WTC11 (cell line): ENCODE results near the gene OR11H6. TPM values are rescaled to one million over a fixed set of nuclear protein-coding genes. Genes with fewer than 3 reads are reported as not detected.

Experiments
- ATAC-seq: fragments of 200-7000 bp; cut with Tn5 transposase; 2 replicates; pipeline ENCODE4 v1.10.0; 2021; ENCODE audit warnings: mild to moderate bottlenecking, moderate library complexity
- CTCF ChIA-PET: fragments of 300-600 bp; sonication (Branson Sonifier 250); formaldehyde crosslinking; loops from one replicate; lab custom pipeline; 2021; ENCODE audit warnings: antibody characterized with exemption; lab: Charles Lee
- POLR2A ChIA-PET: fragments of 350-600 bp; sonication (Branson Sonifier 250); formaldehyde crosslinking; loops from one replicate; lab custom pipeline; 2021; ENCODE audit warnings: antibody characterized with exemption; lab: Charles Lee
- DNase-seq: peaks from one replicate; pipeline ENCODE4 v3.0.0; 2021; ENCODE audit warnings: low spot score
- H3K27ac Mint-ChIP-seq: 2 replicates; pipeline ENCODE4 v1.8.0; 2021; ENCODE audit warnings: mixed read lengths
- H3K27me3 Mint-ChIP-seq: 2 replicates; pipeline ENCODE4 v1.8.0; 2021; ENCODE audit warnings: low read depth, mild to moderate bottlenecking, moderate library complexity, mixed read lengths
- H3K36me3 Mint-ChIP-seq: 2 replicates; pipeline ENCODE4 v1.8.0; 2021; ENCODE audit warnings: mixed read lengths
- H3K4me1 Mint-ChIP-seq: 2 replicates; pipeline ENCODE4 v1.8.0; 2022; ENCODE audit warnings: mixed read lengths
- H3K4me3 Mint-ChIP-seq: 2 replicates; pipeline ENCODE4 v1.8.0; 2021; ENCODE audit warnings: mild to moderate bottlenecking, moderate library complexity, mixed read lengths
- H3K9me3 Mint-ChIP-seq: 2 replicates; pipeline ENCODE4 v1.8.0; 2021; ENCODE audit warnings: mixed read lengths
- AFF4 ChIP-seq: sonication (generic); formaldehyde crosslinking; IDR thresholded peaks from 2 replicates; pipeline ENCODE4 v1.8.1; 2023; ENCODE audit warnings: mild to moderate bottlenecking, missing genetic modification reagents, borderline replicate concordance
- ATF6 ChIP-seq: sonication (generic); formaldehyde crosslinking; IDR thresholded peaks from 2 replicates; pipeline ENCODE4 v1.8.1; 2023; ENCODE audit warnings: mild to moderate bottlenecking, missing genetic modification reagents
- CREB1 ChIP-seq: sonication (generic); formaldehyde crosslinking; IDR thresholded peaks from 2 replicates; pipeline ENCODE4 v1.8.0; 2023; ENCODE audit warnings: mild to moderate bottlenecking, missing genetic modification reagents
- CREM ChIP-seq: sonication (generic); formaldehyde crosslinking; IDR thresholded peaks from 2 replicates; pipeline ENCODE4 v1.8.1; 2022; ENCODE audit warnings: mild to moderate bottlenecking, missing genetic modification reagents, moderate library complexity
- CTCF ChIP-seq: fragments of 200-600 bp; IDR thresholded peaks from 2 replicates; pipeline ENCODE4 v1.8.0; 2022; ENCODE audit warnings: antibody characterized with exemption
- E2F5 ChIP-seq: sonication (generic); formaldehyde crosslinking; IDR thresholded peaks from 2 replicates; pipeline ENCODE4 v1.8.1; 2022; ENCODE audit warnings: mild to moderate bottlenecking, moderate library complexity, missing genetic modification reagents
- ERG ChIP-seq: fragments of 250-450 bp; sonication (Bioruptor Pico); IDR thresholded peaks from 2 replicates; pipeline ENCODE4 v1.8.0; 2021; ENCODE audit warnings: mild to moderate bottlenecking
- ETV6 ChIP-seq: sonication (generic); formaldehyde crosslinking; IDR thresholded peaks from 2 replicates; pipeline ENCODE4 v1.8.1; 2022; ENCODE audit warnings: mild to moderate bottlenecking, missing genetic modification reagents
- FOXK1 ChIP-seq: sonication (generic); formaldehyde crosslinking; IDR thresholded peaks from 2 replicates; pipeline ENCODE4 v1.8.0; 2022; ENCODE audit warnings: mild to moderate bottlenecking, moderate library complexity, missing genetic modification reagents
- GRHL2 ChIP-seq: fragments of 250-450 bp; sonication (Bioruptor Pico); IDR thresholded peaks from 2 replicates; pipeline ENCODE4 v1.8.0; 2022; ENCODE audit warnings: mild to moderate bottlenecking, moderate library complexity; ENCODE audit not compliant: insufficient replicate concordance, severe bottlenecking
- IRF2 ChIP-seq: sonication (generic); formaldehyde crosslinking; IDR thresholded peaks from 2 replicates; pipeline ENCODE4 v1.8.0; 2022; ENCODE audit warnings: low read depth, missing genetic modification reagents, borderline replicate concordance
- KAT7 ChIP-seq: sonication (generic); formaldehyde crosslinking; IDR thresholded peaks from 2 replicates; pipeline ENCODE4 v1.8.1; 2023; ENCODE audit warnings: missing genetic modification reagents, mild to moderate bottlenecking, borderline replicate concordance
- NFATC4 ChIP-seq: fragments of 250-450 bp; sonication (Bioruptor Pico); IDR thresholded peaks from 2 replicates; pipeline ENCODE4 v1.9.0; 2021; ENCODE audit warnings: mild to moderate bottlenecking
- NR1H2 ChIP-seq: sonication (generic); formaldehyde crosslinking; IDR thresholded peaks from 2 replicates; pipeline ENCODE4 v1.9.0; 2021; ENCODE audit warnings: mild to moderate bottlenecking, moderate library complexity, missing genetic modification reagents
- OVOL2 ChIP-seq: fragments of 250-450 bp; sonication (Bioruptor Pico); IDR thresholded peaks from 2 replicates; pipeline ENCODE4 v1.9.0; 2021; ENCODE audit warnings: mild to moderate bottlenecking, borderline replicate concordance
- SP1 ChIP-seq: sonication (generic); formaldehyde crosslinking; conservative IDR thresholded peaks from 2 replicates; pipeline ENCODE4 v1.8.1; 2022; ENCODE audit warnings: missing genetic modification reagents
- ZBTB43 ChIP-seq: sonication (generic); formaldehyde crosslinking; IDR thresholded peaks from 2 replicates; pipeline ENCODE4 v1.8.1; 2023; ENCODE audit warnings: mild to moderate bottlenecking, missing genetic modification reagents
- ZSCAN18 ChIP-seq: fragments of 250-450 bp; sonication (Bioruptor Pico); IDR thresholded peaks from 2 replicates; pipeline ENCODE4 v2.1.2; 2022; ENCODE audit warnings: mild to moderate bottlenecking, moderate library complexity
- total RNA-seq: library from RNA; stranded (reverse); gene quantifications from 3 replicates; pipeline ENCODE4 v1.2.3, GENCODE V29; 2021

OR11H6 gene
- total RNA-seq, 1 experiment from 2014 or later: not detected

- Mint-ChIP-seq H3K27ac (no peak overlapping the region), H3K4me3 (no peak overlapping the region), H3K36me3 (peaks cover 61% of the 10 kb centered on the region), H3K4me1 (no peaks in the 10 kb centered on the region), H3K9me3 (peaks cover 95% of the 10 kb centered on the region), H3K27me3 (peaks cover 9% of the 10 kb centered on the region)
- ATAC-seq (no peak), DNase-seq (no peak)
- ChIA-PET CTCF (no interaction called here), POLR2A (no interaction called here)
- TF ChIP-seq OVOL2 (CRISPR knock-in tag) (no peak), CTCF (no peak), GRHL2 (CRISPR knock-in tag) (no peak), ZBTB43 (CRISPR knock-in tag) (no peak), E2F5 (CRISPR knock-in tag) (no peak), ATF6 (CRISPR knock-in tag) (no peak), CREB1 (CRISPR knock-in tag) (no peak), NFATC4 (CRISPR knock-in tag) (no peak), FOXK1 (no peak), IRF2 (CRISPR knock-in tag) (no peak), ERG (CRISPR knock-in tag) (no peak), CREM (no peak), AFF4 (no peak), ETV6 (no peak), NR1H2 (no peak), KAT7 (no peak), SP1 (no peak), ZSCAN18 (no peak)
Measured at GRCh38 chr14:20184181-20184580, 39.3 kb upstream of the OR11H6 start.
